NCI-H1436 (cell line): ENCODE results near the gene GRIN2A.

Experiments used
- DNase-seq: peaks from one replicate; lab custom pipeline; 2025; lab: John Stamatoyannopoulos, UW

The GRIN2A gene

DNA sequence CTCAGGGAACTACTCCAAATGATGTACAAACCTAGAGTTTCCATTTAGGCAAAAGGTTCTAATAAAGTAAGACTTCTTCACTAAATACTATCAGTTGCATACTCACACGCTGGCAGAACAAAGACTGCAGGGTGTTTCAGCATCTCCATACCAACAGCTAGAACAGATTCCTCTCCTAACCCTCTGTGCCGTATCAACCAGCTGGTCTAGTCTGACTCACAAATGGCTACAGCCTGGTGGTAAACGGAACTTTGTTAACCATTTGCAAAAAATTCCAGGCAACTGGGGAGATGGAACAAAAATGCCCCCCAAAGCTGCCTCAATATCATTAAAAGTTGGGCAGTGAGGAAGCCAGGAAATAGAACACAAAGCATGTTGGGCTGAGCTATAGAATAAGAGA lies 217.1 kb downstream of the GRIN2A start:
- no peak for DNase-seq

DNA sequence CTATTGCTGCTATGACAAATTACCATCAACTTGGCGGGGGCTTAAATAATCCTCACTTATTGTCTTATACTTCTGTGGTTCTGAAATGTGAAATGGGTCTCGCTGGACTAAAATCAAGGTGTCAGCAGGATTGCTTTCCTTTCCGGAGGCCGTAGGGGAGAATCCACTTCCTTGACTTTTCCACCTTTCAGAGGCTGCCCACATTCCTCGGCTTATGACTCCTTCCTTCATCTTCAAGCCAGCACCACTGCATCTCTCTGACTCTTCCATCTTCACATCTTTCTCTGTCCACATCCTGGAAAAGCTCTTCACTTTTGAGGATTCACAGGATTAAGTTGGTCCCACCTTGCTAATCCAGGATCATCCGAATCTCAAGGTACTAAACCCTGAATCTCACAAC lies 217.8 kb downstream of the GRIN2A start:
- DNase-seq, result no peak

GRCh38 chr16:9957433-9957832 lies 224.8 kb downstream of the GRIN2A start:
- DNase-seq, result no peak

DNA sequence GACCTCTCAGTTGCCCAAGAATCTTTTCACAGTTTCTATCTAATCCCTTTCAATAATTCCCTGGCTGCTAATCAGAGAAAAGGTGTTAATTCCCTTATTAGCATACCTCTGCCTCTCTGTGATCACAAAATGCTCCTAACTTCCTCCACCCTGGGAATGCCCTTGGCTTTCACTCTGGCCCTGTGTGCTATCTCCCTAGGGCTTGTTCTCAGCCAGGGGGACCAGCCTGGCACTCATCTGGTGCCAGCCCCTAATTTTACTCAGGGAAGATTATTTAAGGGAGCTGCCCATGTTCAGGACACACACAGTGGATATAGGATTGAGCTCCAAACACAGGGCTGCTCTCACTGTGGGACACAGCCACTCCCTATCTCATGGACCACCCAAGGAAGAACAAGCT lies 225.2 kb downstream of the GRIN2A start:
- DNase-seq, result no peak

DNA sequence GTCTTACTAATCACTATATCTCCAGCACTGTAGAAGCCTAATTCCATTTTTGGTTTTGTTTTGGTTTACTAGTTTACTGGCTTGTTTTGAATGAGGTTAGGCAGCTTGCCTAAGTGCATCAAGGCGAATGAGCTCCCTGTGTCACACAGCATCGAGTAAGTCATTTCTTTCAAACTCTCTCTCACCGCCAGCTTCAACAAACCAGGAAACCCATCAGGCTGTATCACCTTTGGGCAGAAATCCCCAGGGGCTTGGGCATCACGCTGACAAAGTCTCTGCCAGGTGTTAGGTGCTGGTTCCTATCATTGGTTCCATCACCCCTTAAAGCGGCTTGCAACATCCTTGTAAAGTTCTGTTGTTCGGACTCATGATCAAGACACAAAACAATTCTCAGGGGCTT lies 226.6 kb downstream of the GRIN2A start:
- no peak for DNase-seq

- DNase-seq, result no peak
Measured at GRCh38 chr16:9953908-9954570, 228.2 kb downstream of the GRIN2A start.

DNA sequence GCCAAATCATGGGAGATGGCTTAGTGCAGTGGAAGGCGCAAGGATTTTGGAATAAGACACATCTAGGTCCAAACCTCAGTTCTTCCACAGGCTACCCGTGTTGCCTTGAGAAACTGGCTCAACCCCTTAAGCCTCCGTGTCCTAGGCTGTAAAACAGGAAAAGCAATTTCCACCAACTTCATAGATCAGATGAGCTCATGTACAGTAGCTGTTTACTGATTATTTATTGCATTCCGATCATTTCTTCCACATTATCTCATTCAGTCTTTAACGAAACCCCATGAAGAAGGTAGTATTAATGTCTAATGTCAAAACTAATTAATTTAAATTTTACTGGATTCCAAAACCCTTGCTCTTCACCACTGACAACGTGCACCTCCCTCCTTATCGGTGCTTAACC lies 231.6 kb downstream of the GRIN2A start:
- no peak for DNase-seq

DNA sequence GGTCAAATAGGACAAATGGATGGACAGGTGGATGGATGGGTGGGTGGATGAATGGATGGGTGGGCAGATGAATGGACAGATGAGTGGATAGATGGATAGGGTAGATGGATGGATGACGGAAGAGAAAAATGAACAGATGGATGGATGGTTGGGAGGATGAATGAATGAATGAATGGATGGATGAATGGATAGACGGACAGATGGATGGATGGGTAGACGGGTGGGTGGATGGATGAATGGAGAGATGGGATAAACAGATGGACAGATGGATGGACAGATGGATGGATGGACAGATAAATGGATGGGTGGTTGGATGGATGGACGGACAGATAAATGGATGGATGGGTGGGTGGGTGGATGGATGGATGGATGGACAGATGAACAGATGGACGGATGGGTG lies 232.8 kb downstream of the GRIN2A start:
- no peak for DNase-seq

- DNase-seq, result no peak
Measured at GRCh38 chr16:9948933-9949332, 233.3 kb downstream of the GRIN2A start.

GRCh38 chr16:9946022-9946720 lies 236.1 kb downstream of the GRIN2A start:
- no peak for DNase-seq

GRCh38 chr16:9943121-9943520 lies 239.1 kb downstream of the GRIN2A start:
- no peak for DNase-seq

DNA sequence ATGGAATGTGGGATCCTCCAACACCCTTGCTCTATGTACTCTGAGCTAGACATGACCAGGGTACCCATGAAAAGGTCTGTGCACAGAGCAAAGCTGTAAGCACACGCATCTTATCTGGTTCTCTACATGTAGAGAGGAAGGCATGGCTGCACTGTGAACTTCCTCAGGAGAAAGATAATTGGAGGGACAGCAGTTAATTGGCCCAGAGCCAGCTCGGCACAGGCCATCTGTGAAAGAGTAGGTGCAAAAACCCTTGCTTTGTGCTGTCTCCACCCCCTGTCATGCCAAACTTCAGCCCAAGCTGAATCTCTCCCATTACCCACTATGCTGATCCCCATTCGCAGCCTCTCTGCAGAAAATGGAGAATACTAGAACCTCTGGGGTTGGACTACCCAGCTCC lies 241.0 kb downstream of the GRIN2A start:
- DNase-seq, result no peak

DNA sequence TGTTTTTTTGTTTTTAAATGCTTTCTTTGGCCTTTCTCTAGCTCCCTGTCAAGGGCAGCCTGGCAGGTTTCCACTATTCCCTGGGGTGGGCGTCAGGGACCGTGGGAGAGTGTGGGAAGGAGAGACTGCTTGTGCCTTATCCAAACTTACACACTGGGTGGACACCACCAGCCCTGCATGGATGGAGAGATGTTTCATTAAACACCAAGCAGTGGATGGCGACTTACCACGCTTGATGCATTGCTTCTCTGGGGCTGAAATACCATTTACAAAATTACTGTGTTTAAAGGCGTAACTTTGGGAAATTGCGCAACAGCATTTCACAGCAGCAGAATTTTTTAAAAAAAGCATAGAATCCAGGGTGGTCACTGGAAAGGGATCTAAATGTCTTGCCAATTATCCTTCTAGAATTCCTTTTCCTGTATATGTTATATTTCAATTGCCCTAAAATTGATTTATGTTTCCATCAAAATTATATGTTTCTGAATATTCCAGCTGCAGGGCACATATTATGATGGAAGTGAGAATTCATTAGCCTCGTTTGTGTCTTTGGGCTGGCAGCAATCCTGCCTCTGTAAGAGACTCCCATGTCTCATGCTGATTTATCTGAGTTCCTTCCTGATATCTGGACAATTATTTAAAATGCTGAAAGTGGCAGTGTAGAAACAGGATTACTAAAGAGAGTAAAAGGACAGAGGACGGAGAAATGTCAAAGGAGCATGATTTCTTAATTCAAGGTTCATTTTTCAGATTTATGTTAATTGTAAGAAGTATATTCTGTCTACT lies 247.3 kb downstream of the GRIN2A start:
- no peak for DNase-seq

- no peak for DNase-seq
Measured at GRCh38 chr16:9932919-9933653, 249.1 kb downstream of the GRIN2A start.

DNA sequence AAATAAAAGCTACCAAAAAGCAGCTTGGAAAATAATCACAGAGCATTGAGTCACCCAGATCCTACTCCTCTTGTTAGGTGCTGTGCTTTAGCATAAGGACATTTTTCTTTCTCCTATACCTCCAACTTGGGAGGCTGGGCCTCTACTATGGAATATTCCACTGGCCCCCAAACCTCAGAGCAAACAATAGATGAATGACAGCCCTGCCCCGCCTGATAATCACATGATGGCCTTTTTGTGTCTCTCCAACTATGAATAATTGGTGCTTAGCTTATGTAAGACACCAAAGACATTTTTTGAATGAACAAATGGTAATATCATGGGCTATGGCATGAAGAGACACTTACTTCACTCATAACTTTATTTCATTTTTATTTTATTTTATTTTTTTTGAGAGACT lies 250.2 kb downstream of the GRIN2A start:
- DNase-seq, result no peak

DNA sequence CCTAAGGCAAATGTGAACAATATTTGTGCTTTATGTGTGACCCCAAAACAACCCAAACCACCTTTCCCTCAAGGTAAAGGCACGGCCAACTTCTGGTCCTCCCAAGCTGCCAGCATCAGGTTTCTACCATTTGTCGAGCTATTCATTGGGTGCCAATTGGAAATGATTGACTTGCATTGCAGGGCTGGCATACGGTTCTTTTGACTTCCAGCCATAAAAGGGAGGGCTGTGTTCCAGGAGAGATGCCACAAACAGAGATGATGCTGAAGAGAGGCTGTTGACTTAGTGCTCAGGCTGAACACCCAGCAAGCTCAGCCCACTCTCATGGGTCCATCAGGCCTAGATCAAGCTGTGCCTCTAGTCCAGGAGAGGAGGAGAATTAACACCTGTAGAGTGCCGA lies 252.4 kb downstream of the GRIN2A start:
- DNase-seq, result no peak

- no peak for DNase-seq
Measured at GRCh38 chr16:9929313-9929712, 252.9 kb downstream of the GRIN2A start.

GRCh38 chr16:9922441-9922840 lies 259.8 kb downstream of the GRIN2A start:
- no peak for DNase-seq

GRCh38 chr16:9921997-9922396 lies 260.2 kb downstream of the GRIN2A start:
- DNase-seq, result no peak

DNA sequence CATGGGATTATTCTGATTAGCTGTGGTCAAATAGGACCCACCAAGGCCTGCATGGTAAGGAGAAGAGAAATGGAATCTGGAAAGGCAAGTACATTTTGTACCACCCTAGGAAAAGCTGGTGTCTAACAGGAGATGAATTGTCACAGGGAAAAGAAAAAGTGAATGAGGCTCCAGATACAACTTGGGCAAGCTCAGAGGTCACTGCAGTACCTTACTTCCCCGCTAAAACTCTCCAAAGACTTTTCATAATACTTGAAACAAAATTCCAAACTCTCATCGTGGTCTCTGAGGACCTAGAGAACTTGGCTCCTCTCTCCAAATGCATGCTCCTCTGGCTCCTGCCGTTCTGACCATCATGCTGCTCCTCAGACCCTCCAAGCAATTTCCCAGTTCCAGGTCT lies 262.8 kb downstream of the GRIN2A start:
- no peak for DNase-seq

GRCh38 chr16:9917691-9918090 lies 264.5 kb downstream of the GRIN2A start:
- no peak for DNase-seq

DNA sequence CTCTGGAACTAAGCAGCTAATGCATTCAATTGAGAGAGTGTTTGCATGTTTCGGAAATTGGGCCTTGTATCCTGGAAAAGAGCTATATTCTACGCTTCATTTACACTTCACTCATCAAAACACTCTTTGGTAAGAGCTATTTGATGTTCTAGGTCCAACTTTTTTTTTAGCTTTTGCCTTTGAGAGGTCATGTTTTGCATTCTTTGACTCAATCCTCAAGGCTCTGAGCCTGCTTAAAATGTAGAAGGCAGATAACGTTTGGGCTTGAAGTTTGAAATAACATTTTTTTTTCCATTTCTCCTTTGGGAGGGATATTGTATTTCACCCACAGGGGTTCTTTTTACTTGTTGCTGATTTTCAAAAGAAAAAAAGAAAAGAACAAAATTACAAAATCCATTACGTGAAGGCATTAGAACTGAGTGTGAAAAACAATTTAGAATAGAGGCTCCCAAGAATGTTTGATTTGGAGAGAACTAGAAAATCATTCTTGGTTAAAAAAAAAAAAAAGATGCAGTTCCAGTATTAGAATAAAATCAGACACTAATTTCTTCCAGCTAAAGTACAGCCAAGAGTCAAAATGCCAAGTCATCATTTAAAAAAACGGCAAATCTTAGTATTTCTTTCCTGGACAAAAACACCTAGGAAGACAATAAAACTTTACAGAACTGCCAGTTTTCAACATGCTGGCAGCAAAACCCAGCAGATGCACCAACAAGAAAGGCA lies 268.5 kb downstream of the GRIN2A start:
- DNase-seq, result no peak
